HG03442 (cell line): ENCODE results near the gene PLCL2.

Source experiments
- ATAC-seq: cut with Tn5 transposase; IDR thresholded peaks from one replicate; pipeline ENCODE4 v1.9.1; 2021; ENCODE audit warnings: mild to moderate bottlenecking, moderate library complexity; ENCODE audit not compliant: unreplicated experiment

The PLCL2 gene

DNA sequence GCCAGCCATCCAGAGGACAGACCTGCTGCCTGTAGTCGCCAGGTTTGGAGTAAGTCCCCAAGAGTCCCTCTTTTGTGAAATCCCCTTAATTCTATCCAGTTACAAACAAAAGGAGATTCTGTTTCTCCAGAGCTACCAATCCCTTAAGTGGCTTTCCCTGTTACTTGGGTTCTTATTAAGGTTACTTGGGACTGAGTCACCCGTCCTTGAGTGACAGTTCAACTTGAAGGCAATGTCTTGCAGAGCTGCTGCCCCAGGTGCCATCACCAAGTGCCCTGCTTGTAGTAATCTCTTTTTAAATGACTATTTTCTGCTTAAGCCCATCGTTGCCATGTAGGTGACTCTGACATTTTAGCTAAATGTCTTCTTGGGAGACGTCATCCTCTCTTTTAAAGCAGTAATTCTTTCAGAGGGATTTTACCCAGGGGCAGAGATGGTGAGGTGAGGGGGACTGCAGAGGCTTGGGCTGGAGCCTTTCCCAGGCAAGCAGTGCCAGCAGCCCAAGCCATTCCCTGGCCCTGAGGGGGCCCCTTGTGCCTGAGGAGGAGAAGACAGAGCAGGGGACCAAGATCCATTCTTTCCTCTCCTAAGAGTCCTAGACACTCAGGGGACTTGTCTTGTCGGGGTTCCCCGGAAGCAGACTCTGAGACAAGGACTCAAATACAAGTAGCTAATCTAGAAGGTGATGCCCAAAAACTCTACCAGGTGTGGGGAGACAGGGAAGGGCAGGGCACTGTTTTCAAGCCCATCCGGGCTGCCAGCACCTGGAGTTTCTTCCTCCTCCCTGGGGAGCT lies 253.7 kb downstream of the PLCL2 start:
- no peak for ATAC-seq
